Keratinocyte (primary cell): ENCODE measurements around the gene USP19.

Source experiments
- CTCF ChIP-seq, 3 experiments: IDR thresholded peaks in 1 of 3; conservative IDR thresholded peaks in 1 of 3; optimal IDR thresholded peaks in 1 of 3; 2 replicates in 2 of 3; 3 replicates in 1 of 3; pipeline versions ENCODE3 to v1.5.1; 2011; ENCODE audit warnings: low read length in 3 of 3, mild to moderate bottlenecking in 3 of 3, moderate library complexity in 2 of 3, control low read depth in 1 of 3, inconsistent platforms in 1 of 3; ENCODE audit not compliant: insufficient read depth in 2 of 3; ENCODE audit errors: extremely low read depth in 1 of 3
- EZH2 ChIP-seq: IDR thresholded peaks from one replicate; pipeline ENCODE4 v1.6.1; 2012; ENCODE audit warnings: inconsistent platforms, mild to moderate bottlenecking, low read length, moderate library complexity

GRCh38 chr3:49148159-49148558, 27.5 kb upstream of the USP19 start:
- TF ChIP-seq CTCF (optimal IDR thresholded peaks at IDR 0.05 in 1 of 3, IDR thresholded peaks at IDR 0.05 in 1 of 3, conservative IDR thresholded peaks at IDR 0.05 in 1 of 3; ENCODE audit: extremely low read depth in 1 of 3, insufficient read depth in 2 of 3, low read length in 3 of 3), result no peak
- TF ChIP-seq EZH2, result no peak
